Effector CD4-positive, alpha-beta T cell (primary cell): Measurements from ENCODE around the gene DERL2.

Experiments used
- DNase-seq: peaks from one replicate; pipeline ENCODE4 v3.0.0-alpha.2; 2020

Gene DERL2

DNA sequence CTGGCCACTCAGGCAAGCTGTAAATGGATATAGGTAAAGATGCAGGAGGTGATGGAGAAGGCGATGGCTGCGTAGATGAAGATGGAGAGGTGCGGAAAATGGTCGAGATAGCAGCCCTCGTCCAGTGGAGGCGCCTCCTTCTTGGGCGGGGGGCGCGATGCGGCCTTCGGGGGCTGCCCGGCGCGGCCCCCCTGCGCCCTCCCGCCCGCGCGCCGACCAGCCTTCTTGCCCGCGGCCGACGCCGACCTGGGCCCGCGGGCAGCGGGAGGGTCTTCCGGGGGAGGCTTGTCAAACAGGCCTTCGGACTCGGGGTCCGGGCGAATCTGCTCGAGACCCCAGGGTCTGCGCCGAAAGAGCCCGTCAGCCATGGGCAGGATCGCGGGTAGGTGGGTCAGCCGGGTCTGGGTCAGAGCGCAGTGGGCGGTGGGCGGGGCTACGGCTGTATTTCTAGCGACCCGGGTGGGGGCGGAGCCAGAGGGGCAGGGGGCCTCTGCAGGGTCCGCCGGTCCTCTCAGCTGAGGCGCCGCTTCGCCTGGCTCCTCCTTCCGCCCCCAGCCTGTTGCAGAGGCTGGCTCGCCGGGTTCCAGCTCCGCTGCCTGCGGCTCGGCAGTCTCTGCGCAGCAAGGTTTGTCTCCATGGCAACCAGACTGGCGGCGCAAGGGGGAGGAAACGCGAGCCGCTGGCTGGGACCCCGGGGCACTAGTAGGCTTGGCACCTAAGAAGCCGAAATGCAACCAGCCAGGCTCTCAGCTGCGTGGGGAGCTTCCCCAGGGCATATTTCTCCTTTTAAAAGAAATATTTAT lies 14.8 kb upstream of the DERL2 start:
- DNase-seq = peak; percentile 71

DNA sequence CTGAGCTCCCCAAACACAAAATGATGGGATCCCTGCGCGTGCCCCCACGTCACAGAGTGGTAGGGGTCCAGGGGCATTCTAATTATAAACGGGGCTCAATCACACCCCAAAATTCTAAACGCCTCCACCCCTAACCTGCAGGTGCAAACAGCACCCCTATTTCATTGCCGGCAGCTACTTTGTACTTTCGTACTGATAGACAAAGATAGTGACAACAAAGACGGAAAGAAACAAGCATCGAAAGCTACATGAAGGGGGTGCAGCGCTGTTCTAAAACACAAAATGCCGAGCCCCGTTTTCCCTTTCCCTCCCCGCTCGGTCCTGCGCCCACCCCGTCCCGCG lies 14.2 kb upstream of the DERL2 start:
- no peak for DNase-seq

DNA sequence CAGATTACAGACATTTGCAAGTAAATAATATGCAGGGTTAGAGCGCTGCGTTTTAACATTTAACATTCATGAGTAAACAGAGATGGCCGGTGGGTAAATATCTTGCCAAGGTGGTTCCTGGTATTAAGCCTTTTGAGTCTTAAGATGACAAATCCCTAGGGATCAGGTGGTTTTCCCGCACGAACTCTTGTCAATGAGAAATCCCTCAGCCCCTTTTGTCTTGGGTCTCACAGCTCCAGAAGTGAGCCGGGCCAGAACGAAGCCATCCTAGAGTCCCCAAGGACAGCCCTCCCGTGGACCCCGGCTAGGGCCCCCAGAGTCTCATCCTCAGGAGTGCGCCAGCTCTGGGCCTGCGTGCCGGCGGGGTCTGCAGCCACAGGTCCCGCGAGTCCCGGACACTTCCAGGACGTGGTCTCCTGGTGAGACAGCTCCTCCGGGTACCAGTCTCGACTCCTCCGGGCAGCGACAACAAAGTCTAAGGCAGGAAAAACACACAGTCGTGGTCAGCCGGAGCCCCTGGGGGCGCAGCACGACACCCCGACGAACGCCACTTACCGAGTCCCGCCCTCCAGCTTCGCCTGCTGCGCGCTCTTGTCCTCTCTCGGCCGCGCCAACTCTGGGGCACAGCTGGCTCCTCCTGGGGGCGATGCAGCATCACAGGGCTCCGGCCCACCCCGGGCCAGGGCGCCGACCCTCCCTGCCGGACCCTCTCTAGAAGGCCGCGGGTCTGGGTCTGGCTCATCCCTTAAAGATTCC lies 13.7 kb upstream of the DERL2 start:
- no peak for DNase-seq

DNA sequence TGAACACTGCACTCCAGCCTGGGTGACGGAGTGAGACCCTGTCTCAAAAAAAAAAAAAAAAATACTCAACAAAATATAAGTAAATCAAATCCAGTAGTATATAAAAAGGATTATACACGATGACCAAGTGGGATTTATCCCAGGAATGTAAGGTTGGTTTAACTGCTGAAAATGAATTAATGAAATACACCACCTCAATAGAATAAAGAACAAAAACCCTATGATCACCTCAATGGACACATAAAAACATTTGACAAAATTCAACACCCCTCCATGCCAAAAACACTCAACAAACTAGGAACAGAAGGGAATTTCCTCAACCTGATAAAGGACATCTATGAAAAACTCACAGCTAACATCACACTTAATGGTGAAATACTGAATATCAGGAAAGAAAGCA lies 7.0 kb upstream of the DERL2 start:
- DNase-seq = no peak

DNA sequence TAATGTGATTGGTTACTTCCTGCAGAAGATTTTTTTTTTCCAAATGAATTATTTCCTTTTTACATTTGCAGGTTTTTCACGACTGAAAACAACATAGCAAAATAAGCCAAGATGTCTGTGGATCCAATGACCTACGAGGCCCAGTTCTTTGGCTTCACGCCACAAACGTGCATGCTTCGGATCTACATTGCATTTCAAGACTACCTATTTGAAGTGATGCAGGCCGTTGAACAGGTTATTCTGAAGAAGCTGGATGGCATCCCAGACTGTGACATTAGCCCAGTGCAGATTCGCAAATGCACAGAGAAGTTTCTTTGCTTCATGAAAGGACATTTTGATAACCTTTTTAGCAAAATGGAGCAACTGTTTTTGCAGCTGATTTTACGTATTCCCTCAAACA lies 2.8 kb upstream of the DERL2 start:
- DNase-seq = no peak

DNA sequence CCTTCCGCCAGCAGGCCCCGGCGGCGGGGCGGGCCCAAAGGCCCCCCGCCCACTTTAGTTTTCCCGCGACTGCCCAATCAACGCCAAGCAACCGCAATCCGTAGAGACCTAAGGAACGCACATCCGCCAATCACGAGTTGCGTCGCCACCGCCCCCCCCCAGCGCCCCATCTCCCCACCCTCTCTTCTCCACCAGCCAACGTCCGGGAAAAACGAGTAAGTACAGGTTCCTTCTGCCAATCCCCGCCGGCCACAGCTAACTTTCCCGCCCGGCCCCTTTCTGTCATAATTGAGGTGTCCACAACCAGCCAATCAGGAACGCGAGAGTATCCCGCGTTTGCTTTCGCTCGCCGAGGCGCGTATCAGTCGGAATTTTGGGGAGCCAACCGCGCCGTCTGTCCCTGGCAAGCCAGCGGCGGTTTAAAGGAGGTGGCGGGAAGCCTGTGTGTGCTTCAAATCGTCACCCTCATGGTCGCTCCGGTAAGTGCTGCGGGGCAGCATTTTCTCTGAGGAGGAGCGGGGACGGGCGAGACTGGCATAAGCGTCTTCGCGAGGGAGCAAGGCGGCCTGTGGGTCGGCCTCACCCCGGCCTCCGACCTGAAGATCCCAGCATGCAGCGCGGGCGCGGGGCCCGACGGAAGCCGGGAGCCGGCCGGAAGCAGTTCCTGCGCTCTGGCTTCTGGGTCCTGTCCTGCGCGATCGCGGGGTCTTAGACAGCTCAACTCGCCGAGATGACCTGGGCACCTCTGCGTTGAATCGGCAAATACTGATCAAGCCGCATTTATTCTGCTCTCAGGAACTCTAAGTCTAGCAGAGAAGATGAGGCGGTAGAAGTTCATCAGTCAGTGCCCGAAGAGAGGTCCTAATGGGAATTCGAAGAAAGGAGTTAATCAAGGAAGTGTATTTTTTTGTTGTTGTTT lies 487 bp upstream of the DERL2 start, which contains the start of gene MIS12:
Gene MIS12, plus strand, starts transcription at position 361 of the 919 bp plus-strand sequence. CDS start 2,297 bp downstream, outside the sequence.
- peak; percentile 98 for DNase-seq

DNA sequence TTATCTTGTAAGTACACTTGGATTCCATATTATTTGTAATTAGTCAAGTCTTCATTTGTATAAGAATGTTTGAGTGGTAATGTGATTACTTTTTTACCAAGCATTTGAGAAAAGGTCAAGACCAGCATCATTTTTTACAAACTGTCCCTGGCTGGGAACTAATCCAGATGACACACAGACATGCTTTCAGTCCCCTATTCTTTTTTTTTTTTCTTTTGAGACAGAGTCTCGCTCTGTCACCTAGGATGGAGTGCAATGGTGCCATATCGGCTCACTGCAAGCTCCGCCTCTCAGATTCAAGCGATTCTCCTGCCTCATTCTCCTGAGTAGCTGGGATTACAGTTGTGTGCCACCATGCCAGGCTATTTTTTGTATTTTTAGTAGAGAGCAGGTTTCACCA lies 4.5 kb downstream of the DERL2 start:
- DNase-seq = no peak

DNA sequence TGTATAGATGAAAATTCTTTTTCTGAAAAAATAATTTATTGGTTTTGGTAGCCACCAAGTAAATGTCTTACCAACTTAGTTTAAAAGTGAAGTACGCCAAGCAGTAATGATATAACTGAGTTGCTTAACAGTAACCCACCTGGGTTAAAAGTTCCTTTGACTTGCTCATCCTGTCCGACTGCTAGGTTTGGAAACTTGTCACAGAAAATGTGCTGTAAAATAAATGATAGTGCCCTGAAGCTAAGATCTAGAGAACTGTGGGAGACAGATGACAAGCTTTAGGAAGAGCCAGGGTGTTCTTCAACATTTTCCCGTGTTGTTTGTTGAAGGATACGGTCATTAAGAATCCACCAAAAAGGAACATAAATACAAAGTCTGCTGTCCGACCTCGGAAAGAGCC lies 5.0 kb downstream of the DERL2 start:
- DNase-seq = no peak

DNA sequence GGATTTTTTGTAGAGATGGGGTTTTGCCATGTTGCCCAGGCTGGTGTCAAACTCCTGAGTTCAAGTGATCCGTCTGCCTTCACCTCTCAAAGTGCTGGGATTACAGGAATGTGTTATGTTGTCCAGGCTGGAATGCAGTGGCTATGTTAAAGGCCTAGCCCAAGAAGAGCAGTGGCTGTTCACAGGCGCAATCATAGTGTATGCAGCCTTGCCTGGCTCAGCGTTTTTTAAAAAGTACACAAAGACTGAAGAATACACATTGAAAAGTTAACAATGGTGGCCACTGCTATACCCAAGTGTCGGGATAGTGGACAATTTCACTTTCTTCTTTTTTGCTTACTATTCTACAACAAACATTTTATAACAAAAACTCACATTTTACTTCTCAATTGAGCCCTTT lies 7.0 kb downstream of the DERL2 start:
- DNase-seq = no peak

DNA sequence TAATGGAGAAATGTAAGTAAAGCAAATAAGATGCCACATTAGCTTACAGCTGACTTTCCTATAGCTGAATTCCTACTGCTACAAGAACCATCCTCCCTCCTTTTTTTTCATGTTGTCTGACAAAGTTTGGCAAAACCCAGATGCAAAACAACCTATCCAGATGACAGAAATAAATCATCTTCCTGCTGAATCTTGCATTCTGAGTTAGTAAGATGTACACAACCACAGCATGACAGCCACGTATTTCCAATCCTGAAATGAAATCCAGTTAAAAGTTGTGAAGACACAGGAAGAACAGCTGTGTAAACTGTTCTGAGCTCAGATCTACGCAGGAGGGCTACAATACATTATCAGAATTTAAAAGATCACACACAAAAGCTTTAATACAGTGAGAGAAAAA lies 12.1 kb downstream of the DERL2 start:
- DNase-seq = no peak

DNA sequence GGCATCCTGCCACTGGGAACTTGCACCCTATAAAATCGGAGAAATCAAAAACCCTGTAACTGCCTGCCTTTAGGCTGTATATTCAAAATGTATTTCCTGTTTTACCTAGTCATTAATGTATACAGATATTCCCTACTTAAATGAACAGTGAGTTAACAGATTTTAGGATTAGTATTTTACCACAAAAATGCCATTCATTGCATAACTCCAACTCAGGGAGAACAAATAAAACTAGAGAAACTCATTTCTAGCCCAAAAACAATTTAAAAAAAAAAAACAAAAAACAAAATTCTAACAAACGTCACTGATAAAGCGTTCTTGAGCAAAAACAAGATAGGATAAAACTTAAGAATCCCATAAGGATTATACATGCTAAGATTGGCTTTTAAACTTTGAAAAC lies 13.5 kb downstream of the DERL2 start:
- DNase-seq = no peak

DNA sequence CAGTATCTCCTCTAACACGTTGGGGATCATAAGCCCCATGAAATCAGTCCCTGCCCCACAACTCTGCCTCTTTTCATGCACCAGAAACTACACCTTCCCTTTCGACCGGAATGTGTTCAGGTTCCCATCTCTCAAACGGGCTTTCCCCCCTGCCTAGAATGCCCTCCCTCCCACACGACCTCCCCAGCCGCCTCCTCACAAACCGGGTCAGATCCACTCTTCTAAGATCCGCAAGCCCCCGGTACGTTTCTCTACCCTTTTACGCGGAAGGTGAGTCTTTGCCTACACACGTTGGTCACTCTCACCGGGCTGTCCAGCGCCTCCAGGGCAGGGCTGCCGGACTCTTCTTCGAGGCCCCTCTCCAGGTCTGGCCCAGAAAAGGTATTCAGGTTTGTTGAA lies 17.9 kb downstream of the DERL2 start:
- no peak for DNase-seq

DNA sequence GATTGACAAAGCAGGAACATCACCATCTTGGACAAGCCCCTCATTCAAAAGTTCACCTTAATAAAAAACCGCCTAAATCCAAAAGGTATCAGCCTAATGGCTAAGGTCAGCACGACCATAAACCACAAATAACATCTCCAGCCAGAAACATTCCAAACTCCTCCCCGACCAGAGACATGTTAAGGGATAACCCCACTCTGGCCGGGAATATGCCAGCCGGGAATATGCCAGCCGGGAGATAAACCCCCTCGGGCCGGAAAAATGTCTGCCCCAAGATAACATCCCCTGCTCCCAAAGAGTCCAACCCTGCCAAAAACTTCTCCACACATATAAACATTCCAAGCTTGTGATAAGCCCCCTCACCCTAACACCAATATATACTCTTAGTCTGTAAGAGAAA lies 18.6 kb downstream of the DERL2 start:
- no peak for DNase-seq

DNA sequence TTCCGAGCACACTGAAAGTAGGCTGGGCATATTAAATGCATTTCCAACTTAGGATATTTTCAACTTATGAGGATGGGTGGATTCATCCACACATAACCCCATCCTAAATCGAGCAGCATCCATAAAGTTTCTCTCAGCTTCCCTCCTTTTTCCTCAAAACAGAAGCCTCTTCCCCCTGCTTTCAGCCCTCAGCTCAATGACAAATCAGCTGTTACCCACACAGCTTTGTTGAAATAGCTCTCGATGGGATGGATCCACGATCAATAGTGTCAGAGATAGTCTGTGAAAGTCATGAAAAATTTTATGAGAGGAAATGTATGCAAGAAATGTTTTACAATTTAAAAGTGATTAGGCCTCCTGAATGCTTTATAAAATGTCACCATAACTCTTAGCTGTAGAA lies 19.7 kb downstream of the DERL2 start:
- DNase-seq = no peak

DNA sequence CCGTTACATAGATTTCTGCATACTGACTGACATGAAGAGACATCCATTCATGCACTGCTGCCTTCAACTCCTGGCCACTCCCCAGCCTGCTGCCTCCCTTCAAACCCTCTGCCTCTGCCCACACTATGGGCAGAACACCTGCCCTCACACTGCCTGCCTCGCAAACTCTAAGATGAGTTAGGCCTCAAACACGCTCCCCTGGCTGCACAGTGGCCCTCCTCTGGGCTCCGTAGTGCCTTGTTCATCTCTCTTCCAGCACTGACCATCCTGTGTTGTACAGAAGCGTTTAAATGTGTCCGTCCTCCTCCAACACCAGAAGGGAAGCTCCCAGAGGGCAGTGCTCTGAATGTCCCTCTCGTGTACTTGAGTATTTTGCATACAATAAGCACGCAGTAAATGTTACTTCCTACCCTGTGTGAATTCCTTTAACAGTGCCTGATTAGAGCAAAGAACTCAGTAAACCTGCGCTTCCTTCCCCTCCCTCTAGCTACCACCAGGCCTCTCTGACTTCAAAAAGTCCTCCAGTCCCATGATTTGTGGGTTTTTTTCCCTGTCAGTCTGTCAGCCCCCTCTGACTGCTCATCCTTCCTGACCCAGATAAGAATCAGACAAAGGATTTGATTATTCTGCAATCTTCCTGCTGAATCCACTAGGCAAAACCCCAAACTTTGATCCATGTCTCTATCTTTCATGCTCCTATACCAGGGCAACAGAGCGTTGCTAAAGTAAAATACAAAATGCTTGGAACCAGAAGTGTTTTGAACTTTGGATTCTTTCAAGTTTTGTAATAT lies 21.1 kb downstream of the DERL2 start:
- DNase-seq = no peak

DNA sequence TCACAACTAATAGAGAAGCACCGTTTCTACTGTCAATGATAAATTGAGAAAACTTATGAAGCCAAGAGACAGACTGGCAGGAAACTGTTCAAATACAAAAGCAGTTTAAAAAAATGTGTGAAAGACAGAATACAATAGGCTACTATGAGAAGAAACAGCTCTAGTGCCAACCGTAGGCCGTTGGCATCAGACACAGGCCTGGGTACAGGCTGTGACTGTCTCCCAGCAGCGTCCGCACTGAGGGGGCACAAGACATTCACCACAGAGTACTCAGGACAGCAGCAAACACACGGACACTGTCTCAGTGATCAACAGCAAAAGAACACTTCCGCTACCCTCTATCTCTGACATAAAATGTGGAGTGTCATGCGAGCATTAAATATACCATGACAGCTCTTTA lies 39.2 kb downstream of the DERL2 start:
- DNase-seq = no peak

DNA sequence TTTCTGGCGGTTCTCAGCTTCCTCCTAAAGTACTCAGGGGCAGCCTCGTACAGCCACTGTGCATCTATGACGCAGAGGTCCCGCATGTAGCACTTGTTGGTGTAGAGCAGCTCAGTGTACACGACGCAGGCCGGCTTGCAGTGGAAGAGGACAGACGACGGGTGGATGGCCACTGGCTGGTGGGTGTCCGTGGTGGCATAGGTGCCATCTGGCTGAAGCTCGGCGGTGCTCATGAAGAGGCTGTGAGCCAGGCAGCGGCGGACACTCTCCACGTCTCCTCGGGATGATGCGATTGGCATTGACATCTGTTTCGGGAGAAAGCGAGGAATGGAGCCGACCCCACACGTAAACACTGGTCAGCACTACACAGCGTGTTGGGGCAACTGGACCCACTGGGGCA lies 41.8 kb downstream of the DERL2 start:
- DNase-seq = no peak

DNA sequence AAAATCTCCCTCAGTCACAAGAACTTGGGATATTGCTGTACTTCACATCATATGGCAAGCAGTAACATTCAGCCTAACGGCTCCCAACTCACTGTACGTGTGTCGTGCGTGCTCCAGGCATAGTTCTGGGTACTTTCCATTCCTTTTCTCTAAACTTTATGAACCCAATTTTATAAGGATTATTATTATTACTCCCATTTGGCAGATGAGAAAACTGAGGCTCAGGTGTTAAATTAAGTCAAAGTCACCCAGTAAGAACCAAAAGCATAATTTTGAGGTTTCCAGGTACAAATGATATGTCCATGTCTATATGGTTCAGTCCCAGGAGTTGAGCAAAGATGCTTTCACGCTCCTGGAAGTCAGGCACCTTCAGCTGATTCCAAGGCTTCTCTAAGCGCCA lies 42.2 kb downstream of the DERL2 start:
- DNase-seq = no peak

DNA sequence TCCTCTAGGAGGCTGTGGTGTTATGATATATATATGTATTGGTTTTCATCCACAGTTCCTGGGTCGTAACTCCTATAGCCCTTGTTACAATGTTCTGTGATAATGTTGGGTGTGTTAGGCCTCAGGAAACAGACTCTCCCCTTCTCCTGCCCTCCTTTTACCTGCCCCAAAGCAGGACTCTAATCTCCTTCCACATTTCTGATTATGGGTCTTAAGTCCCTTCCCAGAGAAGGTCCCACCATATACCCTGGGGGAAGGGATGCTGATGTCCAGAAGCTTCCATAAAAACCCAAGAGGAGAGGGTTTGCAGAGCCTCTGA lies 46.6 kb downstream of the DERL2 start:
- DNase-seq = no peak

DNA sequence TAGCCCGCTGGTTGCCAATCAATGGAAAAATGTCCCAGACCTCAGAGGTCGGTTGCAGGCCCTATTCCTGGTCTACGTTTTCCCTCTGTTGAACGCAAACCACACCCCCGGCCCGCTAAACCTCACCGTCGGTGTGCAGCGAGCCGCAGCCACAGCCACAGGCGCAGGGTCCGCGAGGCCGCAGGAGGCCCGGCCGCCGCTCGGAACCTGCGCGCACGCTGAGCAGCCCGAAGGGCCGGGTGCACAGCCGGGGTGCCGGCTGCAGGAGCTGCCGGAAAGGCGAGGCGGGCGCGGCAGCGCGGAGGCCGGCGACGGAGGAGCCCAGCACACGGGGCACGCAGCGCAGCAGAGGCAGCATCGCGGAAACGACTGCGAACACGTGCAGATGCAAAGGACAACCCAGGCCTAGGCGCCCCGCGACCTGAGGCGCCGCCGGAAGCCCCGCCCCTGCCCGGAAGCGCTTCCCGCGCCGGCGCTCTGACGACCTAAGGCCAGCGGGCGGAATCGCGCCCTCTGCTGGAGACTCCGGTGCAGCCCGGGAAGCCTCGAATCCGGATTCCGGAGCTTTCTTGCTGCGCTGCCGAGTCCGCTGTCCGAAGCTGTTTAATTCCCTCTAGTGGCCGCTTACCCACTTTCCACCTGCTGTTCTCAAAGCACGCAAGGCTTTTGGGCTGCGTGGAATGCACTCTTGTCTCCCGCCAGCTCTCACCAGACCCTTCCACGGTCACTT lies 47.1 kb downstream of the DERL2 start, which contains the start of gene C1QBP:
Gene C1QBP, minus strand, starts transcription at position 440 of the 730 bp plus-strand sequence. Its CDS starts 82 bp downstream, at position 358.
- DNase-seq = peak; percentile 89

DNA sequence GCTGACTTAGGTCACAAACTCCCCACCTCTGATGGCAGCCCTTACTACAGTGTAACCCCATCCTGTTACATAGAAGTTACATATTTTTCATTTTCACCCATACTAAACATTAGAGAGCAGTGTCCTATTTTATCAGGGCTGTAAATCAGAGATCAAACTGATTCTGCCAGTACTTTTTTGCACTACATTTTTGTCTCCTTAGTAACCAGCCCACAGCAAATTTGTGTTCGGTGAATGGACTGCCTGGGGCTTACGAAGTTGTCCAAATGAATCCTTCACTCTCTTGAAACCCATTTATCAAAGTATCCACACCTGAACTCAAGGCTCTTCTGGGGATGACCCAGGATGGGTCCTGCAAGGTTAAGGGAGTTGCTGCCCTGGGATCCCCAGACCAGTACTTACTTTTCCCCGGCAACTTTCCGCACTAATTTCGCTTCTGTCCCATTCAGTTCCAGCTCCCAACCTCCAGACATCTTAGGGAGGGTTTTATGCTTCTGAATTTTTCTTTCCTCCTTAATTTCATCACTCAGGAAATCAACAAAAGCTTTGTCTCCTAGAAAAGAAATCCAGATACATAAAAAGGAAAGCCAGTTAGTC lies 48.2 kb downstream of the DERL2 start:
- no peak for DNase-seq
